Stimulated activated CD8-positive, alpha-beta memory T cell treated with anti-CD3 and anti-CD28 coated beads, Interleukin-7, amount 100 ng/mL, for 4 hours (primary cell): ENCODE results near the gene ASPG.

ENCODE experiments used
- DNase-seq, 2 donors: peaks; one replicate each; pipeline ENCODE4 v3.0.0-alpha.2; 2020; ENCODE audit warnings: low read depth in 2 of 2

The ASPG gene

GRCh38 chr14:104085032-104085888 is at the start of gene ASPG:
Gene ASPG, plus strand, starts transcription at chr14:104085700. Its CDS starts 71 bp downstream, at chr14:104085771.
- DNase-seq, result no peak

GRCh38 chr14:104036212-104036611 is 49.3 kb upstream of the ASPG start:
- DNase-seq, result no peak

GRCh38 chr14:104037074-104037473 is 48.4 kb upstream of the ASPG start:
- DNase-seq, result no peak

GRCh38 chr14:104037903-104038302 is 47.6 kb upstream of the ASPG start:
- no peak for DNase-seq

GRCh38 chr14:104039214-104039613 is 46.3 kb upstream of the ASPG start:
- DNase-seq, result no peak

GRCh38 chr14:104040539-104040938 is 45.0 kb upstream of the ASPG start:
- no peak for DNase-seq

- no peak for DNase-seq
Observed at GRCh38 chr14:104041430-104042104, 43.9 kb upstream of the ASPG start.

GRCh38 chr14:104044016-104044415 is 41.5 kb upstream of the ASPG start:
- DNase-seq, result no peak

GRCh38 chr14:104047761-104048160 is 37.7 kb upstream of the ASPG start:
- no peak for DNase-seq

- no peak for DNase-seq
Observed at GRCh38 chr14:104048758-104049507, 36.6 kb upstream of the ASPG start.

- no peak for DNase-seq
Observed at GRCh38 chr14:104049576-104050240, 35.8 kb upstream of the ASPG start.

- DNase-seq, result no peak
Observed at GRCh38 chr14:104051092-104051813, 34.2 kb upstream of the ASPG start.

- DNase-seq, result no peak
Observed at GRCh38 chr14:104054222-104054905, 31.1 kb upstream of the ASPG start.

- DNase-seq, result no peak
Observed at GRCh38 chr14:104062281-104062680, 23.2 kb upstream of the ASPG start.

- no peak for DNase-seq
Observed at GRCh38 chr14:104064003-104064402, 21.5 kb upstream of the ASPG start.

- DNase-seq, result no peak
Observed at GRCh38 chr14:104066279-104066678, 19.2 kb upstream of the ASPG start.

- no peak for DNase-seq
Observed at GRCh38 chr14:104066719-104067295, 18.7 kb upstream of the ASPG start.

- DNase-seq, result no peak
Observed at GRCh38 chr14:104069541-104069940, 16.0 kb upstream of the ASPG start.

- DNase-seq, result no peak
Observed at GRCh38 chr14:104072586-104072985, 12.9 kb upstream of the ASPG start.

GRCh38 chr14:104073764-104074163 is 11.7 kb upstream of the ASPG start:
- no peak for DNase-seq
